Inflammatory macrophage (primary cell): ENCODE measurements around the gene PPIE.

Source experiments
- DNase-seq, 2 donors: peaks; one replicate each; pipeline ENCODE4 v3.0.0-alpha.2; 2020 to 2022

Gene PPIE

DNA sequence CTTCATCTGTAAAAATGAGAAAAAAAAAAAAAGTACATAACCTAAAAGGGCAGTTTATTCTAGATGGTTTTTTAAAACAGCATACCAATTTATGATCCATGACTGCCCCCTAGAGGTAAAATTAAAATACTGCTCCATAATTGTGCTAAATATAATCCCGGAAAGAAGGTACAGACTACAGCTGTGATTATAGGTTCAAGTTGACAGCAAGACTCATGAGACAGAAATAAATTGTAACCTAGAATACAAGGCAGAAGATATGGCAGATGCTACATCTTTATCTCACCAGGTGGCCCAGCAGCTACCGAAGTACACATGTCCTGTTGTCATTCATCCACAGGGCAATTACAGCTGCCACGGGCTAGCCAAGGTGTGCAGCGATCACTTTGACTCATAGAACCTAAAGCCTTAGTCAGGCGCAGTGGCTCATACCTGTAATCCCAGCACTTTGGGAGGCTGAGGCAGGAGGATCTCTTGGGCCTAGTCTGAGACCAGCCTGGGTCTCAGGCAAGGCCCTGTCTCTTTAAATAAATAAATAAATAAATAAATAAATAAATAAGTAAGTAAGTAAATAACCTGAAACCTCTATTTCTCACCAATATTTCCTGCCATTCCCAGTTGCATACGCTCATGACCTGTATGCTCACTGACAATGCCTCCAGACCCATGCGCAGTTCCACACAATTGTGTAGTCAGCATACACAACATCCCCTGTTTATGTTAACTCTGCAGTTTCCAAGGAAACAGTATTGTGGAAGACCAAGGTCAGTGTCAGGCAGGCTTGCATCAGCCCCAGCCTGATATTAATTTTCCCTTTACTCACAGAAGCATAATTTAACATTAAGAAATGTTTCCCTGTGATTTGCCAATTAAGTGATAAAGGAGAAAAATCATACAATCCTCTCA, 18.3 kb upstream of the PPIE start:
- peak; percentile 30 to 79 for DNase-seq

DNA sequence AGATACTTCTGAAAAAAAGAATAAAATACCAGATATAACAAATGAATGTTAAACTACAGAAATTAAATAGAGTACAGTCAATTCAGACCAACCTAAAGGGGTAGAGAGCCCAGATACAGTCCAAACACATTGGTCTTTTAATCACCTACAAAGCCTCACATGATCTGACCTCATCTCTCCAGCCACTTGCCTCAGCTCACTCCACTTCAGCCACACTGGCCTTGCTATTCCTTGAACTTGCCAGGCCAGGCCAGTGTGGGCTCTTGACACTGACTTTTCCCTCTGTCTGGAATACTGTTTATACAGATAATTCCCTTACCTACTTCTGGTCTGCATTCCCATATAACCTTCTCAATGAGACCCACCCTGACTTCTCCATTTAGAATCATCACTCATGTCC, 17.0 kb upstream of the PPIE start:
- DNase-seq: no peak

DNA sequence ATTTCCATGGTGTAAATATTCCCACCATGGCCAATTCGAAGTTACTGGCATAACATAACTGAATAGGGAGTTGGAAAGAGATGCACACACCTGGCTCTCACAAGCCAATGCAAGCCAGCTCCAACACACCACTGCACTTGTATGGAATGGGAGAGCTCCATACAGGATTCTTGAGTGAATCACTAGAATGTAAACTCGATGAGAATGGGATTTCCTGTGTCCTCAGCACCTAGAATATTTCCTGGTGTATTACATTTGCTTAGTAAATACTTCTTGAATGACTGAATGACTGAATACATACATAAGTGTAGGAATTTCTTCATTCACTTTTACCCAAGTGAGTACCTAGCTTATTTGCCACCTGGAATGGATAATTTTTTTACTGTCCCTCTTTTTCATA, 16.2 kb upstream of the PPIE start:
- DNase-seq: no peak

DNA sequence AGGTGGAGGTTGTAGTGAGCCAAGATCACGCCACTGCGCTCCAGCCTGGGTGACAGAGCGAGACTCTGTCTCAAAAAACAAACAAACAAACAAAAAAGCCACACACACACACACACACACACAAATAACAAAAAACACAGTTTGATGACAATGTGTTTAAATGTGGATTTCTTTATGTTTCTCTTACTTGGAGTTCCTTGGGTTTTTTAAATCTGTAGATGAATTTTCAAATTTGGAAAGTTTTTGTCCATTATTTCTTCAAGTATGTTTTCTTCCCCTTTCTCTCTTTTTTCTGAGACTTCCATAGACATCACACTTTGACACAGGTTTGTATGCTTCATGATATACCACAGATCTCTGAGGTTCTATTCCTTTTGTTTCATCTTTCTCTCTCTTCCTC, 12.1 kb upstream of the PPIE start:
- DNase-seq: no peak

- no peak for DNase-seq
Measured at GRCh38 chr1:39727221-39727931, 11.3 kb upstream of the PPIE start.

DNA sequence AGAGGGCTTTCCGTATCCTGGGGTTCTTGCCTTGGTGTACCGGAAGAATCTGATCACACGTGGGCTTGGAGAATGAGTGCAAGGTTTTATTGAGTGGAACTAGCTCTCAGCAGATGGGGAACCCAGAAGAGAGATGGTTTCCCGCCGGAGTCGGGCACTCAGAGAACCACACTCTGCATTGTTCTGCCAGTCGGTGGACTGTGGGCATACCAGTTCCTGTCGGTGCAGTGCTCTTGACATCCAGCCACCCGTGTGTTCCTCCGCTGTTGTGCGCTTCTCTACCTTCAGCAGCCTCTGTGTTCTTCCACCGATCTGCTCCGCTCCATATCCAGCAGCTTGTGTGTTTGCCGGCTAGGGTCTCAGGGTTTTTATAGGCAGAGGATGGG, 10.8 kb upstream of the PPIE start:
- DNase-seq: no peak

GRCh38 chr1:39729030-39729429, 9.7 kb upstream of the PPIE start:
- no peak for DNase-seq

GRCh38 chr1:39729842-39730241, 8.8 kb upstream of the PPIE start:
- no peak for DNase-seq

- no peak for DNase-seq
Measured at GRCh38 chr1:39732730-39733129, 6.0 kb upstream of the PPIE start.

DNA sequence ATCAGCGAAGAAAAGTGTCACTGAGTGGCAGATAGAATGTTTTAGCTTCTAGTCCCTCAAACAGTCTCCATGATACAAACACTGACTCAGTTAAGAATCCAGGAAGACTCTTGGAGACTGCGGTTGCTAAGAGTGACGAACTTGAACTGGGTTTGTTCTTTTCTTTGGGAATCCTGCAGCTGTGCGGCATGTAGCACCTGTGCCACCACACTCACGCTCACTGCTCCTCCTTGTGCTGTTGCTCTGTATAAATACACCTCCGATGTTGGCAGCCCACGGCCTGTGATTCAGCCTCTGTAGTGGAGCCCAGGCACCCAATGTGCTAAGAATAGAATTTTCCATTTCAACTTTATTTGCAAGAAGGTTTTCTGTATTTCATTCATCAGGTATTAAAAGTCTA, 5.5 kb upstream of the PPIE start:
- DNase-seq: no peak

DNA sequence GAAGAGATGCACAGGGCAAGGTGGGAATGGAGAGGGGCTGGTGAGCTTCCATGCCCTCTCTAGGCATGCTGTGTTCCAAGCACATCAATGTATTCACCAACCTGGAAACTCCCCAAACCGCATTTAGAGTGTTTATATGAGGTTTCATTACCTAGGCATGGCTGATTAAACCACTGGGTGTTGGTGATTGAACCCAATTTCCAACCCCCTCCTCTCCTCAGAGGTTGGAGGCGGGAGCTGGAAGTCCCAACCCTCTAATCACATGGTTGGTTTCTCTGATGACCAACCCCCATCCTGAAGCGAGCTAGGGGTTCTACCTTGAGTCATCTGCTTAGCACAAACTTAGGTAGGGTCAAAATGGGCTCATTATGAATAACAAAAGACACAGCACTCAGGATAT, 3.0 kb upstream of the PPIE start:
- no peak for DNase-seq

DNA sequence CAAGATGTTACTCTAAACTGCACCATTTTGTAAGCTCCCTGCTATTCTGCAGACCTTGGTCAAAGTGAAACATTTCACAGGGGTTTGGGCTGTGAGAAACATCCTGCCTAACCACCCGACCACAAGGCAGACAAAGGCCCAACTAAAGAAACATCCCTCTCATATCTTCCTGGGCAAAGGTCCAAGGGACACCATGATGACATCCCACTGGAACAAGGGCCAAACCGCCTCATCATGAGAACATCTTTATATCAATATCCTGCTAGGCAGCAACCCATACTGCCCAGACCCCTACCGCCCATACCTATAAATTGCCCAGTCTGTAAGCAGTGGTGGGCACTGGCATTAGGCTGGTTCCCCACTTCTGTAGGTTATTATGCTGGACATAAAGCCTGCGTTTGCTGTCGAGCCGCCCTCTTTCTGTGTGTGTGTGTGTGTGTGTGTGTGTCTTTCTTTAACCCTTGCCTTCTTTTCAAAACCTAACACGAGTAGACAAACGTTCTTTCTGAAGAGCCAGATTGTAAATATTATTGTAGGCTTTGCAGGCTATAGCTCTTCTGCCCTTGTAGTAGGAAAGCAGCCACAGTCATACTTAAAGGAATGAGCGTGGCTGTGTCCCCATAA, 1.0 kb upstream of the PPIE start:
- no peak for DNase-seq

- DNase-seq: no peak
Measured at GRCh38 chr1:39745016-39745670, 6.5 kb downstream of the PPIE start.

DNA sequence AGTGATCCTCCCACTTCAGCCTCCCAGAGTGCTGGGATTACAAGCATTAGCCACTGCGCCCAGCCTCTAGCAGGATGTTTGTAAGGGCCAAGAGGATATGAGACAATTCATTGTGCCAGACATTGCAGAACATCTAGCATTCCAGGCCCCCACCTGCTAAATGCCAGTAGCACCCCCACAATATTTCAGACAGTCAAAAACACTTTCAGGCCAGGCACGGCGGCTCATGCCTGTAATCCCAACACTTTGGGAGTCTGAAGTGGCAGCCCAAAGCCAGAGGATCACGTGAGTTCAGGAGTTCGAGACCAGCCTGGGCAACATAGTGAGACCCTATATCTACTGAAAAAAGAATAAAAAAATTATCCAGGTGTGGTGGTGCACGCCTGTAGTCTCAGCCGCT, 12.9 kb downstream of the PPIE start:
- no peak for DNase-seq

- no peak for DNase-seq
Measured at GRCh38 chr1:39752703-39753102, 14.0 kb downstream of the PPIE start.

- DNase-seq: no peak
Measured at GRCh38 chr1:39753132-39754025, 14.7 kb downstream of the PPIE start.

- no peak for DNase-seq
Measured at GRCh38 chr1:39754026-39754570, 15.4 kb downstream of the PPIE start.

DNA sequence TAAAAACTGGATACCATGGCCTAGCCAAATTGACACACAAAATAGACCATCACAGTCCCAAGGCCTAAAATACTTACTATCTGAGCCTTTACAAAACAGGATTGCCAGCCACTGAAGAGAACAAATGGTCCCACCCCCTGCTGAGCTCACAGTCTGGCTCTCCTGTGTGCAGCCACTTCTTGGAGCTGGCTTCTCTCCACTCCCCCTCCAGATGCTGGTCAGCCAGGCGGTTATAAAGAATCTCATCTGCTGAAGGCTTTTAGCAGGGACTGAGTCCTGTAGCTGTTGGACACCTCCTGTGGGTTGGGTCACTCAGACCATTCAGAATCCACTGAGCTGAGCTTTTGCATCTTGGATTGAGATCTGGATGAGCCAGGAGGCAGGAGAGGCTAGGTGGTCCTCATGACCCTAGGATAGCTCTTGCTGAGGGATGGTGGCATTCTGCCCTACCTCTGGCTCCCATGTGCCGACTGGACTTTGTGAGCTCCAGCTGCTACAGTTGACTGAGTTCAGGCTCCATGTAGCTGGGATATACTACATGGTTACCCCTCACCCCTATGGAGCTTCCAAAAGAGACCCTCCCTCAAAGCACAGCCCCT, 16.3 kb downstream of the PPIE start:
- no peak for DNase-seq

DNA sequence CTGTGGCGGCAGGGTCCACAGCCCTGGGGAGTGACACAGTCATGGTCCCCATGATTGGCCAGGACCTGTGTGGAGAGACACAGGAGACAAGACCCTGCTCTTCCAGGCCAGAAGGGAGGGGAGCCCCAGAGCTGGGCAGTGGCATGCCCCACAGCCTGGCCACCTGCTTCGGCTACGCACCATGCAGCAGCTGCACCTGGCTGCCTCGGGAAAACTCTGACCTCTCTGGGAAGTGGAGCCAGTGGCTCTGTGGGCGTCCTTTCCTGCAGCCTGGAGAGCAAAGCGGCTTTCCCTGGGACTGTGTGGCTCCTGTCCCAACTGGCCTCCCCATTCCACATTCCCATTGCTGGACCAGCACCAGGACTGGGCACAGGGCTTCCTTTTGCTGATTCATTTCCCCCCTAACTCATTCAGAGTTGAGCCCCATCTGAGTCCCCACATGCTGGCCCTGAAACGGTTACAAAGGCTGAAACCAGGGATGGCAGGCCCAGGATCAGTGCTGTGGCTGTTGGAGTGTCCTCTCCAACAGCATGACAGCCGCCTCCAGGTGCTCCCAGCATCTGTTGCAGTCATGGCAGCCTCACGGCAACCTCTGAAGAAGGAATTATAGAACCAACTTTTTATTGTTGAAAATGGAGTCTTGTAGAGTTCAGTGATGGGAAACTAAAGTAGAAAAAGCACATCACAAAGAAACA, 17.4 kb downstream of the PPIE start:
- no peak for DNase-seq

DNA sequence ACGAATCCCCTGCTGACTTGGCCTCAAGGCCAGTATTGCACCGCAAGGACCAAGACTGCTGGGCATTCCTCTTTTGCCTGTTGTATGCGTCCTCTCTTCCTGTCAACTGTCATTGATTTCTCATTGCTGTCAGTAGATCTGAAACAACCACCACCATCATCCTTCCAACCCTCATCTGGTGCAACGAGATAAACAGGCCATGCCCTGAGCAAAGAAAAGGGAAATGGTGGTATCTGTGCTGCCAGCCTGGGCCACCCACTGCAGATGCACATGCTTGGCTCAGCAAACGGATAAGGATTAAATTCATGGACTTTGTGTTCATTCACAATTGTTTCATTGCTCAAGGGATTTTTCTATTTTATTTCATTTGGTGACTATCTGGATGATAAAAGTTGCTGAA, 18.8 kb downstream of the PPIE start:
- no peak for DNase-seq
